HG02884 (cell line): ENCODE measurements around the gene HPSE2.
"Not testable (repeated sequence)": the region's sequence is repeated elsewhere in the genome, so short reads cannot be mapped to it uniquely, and the experiment has no call there.

Source experiments
- ATAC-seq: cut with Tn5 transposase; IDR thresholded peaks from one replicate; pipeline ENCODE4 v1.9.1; 2021; ENCODE audit warnings: mild to moderate bottlenecking, moderate library complexity; ENCODE audit not compliant: unreplicated experiment

Gene HPSE2

DNA sequence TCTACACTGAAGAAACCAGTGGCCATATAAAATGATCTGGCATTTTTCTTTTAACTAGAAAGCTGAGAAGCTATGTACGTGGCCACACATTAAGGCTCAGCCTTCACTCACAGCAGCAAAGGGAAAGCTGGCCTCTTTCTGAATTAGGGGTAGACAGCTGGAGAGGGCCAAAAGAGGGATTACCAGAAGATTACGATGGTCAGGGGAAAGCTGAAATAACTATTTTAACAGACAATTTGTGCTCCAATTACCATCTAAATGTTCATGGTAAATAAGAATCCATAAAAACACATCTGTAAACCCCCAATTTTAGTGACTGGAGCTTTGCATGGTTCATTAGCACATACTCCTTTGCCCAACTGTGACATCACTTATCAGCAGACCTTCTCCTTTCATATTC, 314.3 kb downstream of the HPSE2 start:
- ATAC-seq: no peak

DNA sequence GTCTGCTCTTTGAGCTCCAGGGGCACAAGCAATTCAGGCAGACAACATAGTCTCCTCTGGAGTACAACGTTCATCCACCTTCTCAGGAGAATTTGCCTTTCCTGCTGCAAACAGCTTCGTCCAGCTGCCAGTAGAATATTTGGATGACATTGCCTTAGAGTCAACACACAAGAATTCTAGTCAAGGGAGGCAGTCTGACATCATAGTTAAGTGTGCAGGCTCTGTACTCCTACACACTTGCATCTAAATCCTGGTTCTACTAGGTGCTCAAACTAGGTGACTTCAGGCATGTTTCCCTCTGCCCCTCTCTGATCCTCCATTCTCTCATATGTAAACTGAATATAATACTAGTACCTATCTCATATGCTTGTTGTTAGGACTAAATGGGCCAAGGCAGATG, 314.8 kb downstream of the HPSE2 start:
- ATAC-seq: no peak

DNA sequence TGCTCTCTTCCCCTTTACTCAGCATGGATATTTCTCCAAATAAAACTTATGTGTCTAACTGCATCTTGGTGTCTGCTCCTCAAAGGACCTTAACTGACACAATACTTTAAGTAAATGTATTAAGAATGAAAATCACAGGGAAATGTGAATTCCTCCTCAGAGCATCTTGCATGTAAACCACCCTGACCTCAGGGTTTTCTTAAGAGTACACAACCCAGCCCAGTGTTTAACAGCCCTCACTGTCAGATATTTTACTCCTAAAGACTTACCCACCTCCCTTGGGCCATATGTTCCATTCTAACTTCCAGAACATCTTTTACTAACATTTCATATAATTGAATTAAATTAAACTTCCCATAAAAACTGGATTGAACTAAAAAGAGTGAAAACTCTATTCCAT, 315.3 kb downstream of the HPSE2 start:
- no peak for ATAC-seq

- no peak for ATAC-seq
Observed at GRCh38 chr10:98919899-98920298, 315.8 kb downstream of the HPSE2 start.

DNA sequence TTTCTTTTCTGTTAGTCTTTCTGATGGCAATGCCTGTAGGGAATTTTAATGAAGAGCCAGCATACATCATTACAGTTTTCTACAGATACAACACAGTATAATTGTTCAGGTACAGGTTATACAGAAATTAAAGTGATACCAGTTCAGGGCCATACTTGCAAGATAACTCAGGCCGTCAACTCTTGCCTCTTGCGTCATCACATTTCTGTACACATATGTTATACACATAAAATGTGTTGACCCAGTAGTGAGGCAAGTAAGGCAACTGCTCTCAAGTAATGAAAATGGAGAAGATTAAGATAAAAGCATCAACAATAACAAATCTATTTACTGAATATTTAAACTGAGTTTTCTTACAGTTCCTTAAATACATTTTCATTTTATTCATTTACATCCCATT, 317.8 kb downstream of the HPSE2 start:
- no peak for ATAC-seq

DNA sequence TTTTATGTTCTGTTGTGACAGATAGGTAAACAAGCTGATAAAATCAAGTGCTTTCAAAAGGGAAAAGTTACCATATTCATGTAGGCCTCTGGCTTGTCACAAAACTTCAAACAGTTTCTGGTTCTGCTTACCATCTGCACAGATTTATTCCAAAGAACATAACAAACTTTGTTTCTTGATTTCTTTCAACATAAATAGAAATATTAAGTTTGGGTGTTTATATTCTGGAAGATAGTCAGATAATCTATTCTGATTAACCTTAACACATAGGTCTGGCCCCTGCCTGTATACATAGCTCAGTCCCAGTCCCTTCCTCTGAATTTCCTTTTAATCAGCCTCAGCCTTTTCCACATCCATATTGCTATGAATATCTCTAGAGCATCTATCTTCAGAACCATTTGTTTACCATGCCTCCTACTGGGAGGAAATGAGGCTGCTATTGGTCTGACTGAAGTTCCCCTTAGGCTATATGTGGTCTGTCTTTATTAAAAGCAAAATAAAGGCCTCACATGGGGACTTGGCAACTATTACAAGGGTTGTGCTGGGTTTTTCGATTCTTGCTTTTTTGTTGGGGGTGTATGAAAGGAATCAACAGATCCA, 319.0 kb downstream of the HPSE2 start:
- ATAC-seq: no peak

- ATAC-seq: no peak
Observed at GRCh38 chr10:98915911-98916310, 319.7 kb downstream of the HPSE2 start.

DNA sequence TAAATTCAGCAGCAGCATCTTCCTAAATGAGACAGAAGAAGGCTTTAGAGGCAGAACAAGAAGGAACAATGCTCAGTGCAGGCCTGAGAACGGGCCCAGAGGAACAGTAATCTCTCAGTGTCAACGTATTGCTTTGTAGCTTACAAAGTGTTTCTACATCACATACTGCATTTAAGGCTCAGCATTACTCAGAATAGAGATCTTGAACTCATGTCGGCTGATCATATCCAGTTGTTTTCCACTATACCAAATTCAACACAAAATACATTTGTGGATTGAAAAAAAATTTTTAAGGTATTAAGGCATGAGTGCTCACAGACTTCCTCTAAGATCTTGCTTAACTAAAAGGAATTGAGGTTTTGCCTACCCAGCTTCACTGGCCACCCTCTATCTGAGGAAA, 325.1 kb downstream of the HPSE2 start:
- no peak for ATAC-seq

GRCh38 chr10:98910048-98910447, 325.6 kb downstream of the HPSE2 start:
- no peak for ATAC-seq

- ATAC-seq: no peak
Observed at GRCh38 chr10:98908868-98909267, 326.8 kb downstream of the HPSE2 start.

GRCh38 chr10:98908247-98908646, 327.4 kb downstream of the HPSE2 start:
- not testable (repeated sequence) for ATAC-seq

DNA sequence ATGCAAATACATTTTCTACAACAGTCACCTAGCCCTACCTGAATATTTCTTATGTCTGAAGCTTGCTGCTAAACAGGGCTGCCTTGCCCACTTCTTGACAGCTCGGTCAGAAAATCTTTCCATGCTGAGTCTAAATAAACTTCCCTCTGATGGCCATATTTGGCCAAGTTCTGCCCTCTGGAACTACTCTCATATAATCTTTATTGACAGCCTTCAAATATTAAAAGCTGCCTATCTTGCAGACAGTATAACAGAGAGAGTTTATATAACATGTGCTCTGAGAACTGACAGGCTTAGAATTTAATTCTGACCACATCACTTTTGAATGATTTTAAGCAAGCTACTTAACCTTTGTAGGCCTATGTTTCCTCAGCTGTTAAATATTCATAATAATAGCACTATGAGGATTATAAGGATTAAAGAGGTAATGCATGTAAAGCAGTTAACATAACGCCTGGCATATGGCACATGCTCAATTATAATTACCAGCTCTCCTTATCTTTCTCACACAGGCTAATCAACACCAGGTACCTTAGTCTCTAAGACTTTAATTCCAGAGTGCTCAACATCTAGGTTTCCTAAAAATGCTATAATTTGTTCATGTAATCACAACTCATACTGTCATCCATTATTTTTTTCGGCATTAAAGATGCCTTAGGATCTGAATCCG, 334.1 kb downstream of the HPSE2 start:
- ATAC-seq: no peak

DNA sequence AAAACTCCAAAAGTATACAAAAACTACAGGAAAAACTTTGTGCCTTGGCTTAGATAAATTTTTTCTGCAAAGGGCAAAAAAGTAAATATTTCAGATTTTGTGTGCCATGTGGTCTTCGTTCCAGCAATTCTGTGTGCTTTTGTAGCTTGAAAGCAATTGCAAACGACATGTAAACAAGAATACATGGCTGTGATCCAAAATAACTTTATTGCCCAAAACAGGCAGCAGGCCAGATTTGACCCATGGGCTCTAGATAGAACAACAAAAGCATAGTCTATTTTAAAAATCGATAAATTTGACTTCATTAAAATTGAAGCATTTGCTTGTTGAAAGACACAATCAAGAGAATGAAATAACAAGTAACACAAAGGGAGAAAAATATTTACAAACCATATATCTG, 336.6 kb downstream of the HPSE2 start:
- ATAC-seq: no peak

DNA sequence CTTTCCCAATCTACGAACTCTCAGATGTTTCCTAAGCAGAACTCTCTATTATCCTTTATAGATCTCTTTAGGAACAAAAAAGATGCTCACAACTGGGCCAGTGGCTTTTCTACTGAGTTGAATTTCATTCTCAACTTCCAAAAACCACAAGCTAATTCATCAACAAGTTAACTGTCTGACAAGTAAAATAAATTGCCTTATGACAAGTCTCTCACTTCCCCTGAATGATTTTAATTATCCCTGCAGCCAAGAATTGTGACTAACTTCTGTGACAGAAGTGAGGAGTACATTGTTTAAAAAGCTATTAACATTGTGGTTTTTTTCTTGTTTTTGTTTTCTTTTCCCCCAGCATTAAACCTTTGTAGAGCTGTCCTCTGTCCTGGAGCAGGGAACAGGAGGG, 343.1 kb downstream of the HPSE2 start:
- ATAC-seq: no peak

DNA sequence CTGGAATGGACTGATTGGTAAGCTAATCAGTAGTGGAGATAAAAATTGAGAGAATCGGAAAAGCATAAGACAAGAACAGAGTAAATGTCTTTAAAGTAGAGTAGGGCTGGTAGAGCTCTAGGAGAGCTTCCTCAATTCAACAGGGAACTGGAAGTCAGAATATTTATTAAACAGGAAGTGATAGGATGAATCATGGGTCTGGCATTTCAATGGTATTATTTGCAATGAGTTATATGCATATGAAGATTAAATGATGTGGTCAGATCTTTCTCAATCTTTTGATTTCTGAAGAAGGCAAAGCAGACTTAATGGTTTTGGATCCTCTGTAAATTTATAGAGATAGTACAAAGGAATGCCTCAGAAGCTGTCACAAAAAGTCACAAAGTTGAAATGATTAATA, 349.0 kb downstream of the HPSE2 start:
- no peak for ATAC-seq

DNA sequence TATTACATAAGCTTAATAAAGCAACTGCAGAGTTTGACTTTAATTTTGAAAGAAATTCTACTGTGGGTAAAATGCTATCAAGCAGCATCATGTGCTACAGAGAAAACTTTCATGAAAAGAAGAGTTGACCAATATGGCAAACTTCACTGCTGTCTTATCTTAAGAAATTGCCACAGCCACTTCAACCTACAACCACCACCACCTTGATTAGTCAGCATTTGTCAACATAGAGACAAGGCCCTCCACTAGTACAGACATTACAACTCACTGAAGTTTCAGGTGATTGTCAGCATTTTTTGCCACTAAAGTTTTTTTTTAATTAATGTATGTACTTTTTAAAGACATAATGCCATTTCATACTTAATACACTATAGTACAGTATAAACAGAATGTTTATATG, 350.3 kb downstream of the HPSE2 start:
- ATAC-seq: no peak

GRCh38 chr10:98881789-98882188, 353.9 kb downstream of the HPSE2 start:
- ATAC-seq: no peak

DNA sequence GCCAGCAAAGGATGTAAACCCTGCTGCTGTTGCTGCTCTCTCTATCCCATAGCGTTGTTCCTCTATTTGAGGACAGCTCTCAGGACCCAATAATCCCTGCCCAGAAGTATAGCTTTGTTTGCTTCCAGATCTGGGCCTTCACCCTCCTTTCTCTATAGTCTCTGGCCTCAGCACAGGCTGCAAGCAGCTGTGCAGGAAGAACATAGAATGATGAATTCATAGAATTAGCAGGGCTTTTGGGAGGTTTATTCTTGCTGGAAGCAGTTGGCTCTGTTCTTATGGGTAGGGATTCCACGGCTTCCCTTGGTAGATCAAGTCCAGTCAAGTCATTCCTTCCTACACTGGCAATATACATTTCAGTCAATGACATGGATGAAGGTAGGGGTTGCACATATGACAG, 354.7 kb downstream of the HPSE2 start:
- ATAC-seq: no peak

- ATAC-seq: no peak
Observed at GRCh38 chr10:98878921-98879320, 356.7 kb downstream of the HPSE2 start.

DNA sequence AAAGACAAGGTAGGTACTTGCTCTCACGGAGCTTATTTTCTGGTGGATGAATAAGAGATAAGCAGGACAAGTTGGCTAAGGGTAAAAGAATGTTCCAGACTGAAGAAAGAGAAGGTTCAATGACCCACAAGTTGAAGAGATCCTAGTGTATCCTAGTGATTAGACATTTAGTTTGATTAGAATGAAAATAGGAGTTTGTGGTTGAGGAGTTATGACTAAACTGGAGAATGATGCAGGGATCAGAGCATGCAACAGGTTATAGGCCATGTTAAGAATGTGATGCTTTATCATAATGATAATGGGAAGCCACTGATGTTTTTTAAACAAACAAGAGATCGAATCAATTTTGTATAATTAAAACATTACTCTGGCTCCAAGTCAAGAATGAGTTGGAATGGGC, 357.2 kb downstream of the HPSE2 start:
- no peak for ATAC-seq

DNA sequence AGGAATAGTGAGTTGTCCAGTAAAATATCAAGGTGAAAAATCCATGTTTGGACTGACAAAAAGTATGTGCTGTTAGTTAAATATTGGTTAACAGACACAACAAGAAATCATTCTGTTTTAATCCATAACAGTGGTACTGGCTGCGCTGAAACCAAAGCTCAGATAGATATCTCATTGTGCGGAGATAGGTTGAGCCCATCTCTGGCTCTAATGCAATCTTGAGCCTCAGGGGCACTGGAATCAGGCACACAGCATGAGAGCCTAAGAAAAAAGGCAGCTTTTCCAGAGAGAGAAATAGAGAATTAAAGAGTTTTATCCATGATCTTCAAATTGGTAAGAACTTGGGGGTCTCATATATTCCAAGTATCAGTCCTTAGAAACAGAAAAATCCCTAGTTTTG, 373.7 kb downstream of the HPSE2 start:
- ATAC-seq: no peak

DNA sequence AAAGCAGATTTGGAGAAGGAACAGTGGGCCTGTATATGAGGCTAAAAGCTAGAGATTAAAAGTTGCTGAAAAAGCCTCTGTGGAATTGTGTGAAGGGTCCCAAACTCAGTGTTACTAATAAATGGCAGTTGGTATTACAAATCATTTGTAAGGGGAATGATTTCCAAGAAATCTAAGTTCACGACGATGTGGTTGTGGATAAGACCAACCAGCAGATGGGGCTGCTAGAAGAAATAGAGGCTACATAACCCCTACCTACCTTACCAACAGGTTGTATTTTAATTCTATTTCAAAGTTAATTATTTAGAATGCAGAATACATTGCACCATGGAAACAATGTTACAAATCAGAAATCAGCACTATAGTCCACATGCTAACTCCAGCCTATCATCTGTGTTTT, 377.1 kb downstream of the HPSE2 start:
- ATAC-seq: no peak
